Smooth muscle cell (in vitro differentiated cells): ENCODE data around the gene SELENON. TPM values are rescaled to one million over a fixed set of nuclear protein-coding genes. Genes with fewer than 3 reads are reported as not detected.

Experiments used
- DNase-seq: peaks from one replicate; lab custom pipeline; 2025; ENCODE audit not compliant: unreplicated experiment; lab: John Stamatoyannopoulos, UW
- H2AFZ ChIP-seq: fragments of 200-600 bp; sonication (generic); 2 replicates; pipeline ENCODE4 v1.6.0; 2016; ENCODE audit warnings: antibody characterized with exemption, low read depth, mild to moderate bottlenecking
- H3F3A ChIP-seq: fragments of 200-600 bp; sonication (generic); 2 replicates; pipeline ENCODE4 v1.6.0; 2017; ENCODE audit warnings: antibody characterized with exemption, low read depth
- H3K27ac ChIP-seq: fragments of 200-600 bp; sonication (generic); 2 replicates; pipeline ENCODE4 v1.5.1; 2016; ENCODE audit warnings: low read depth, mild to moderate bottlenecking
- H3K27me3 ChIP-seq: fragments of 200-600 bp; sonication (generic); 2 replicates; pipeline ENCODE4 v1.6.1; 2016; ENCODE audit warnings: low read depth, mild to moderate bottlenecking
- H3K36me3 ChIP-seq: fragments of 200-600 bp; sonication (generic); 2 replicates; pipeline ENCODE4 v1.5.1; 2016; ENCODE audit warnings: low read depth
- H3K4me1 ChIP-seq: fragments of 200-600 bp; sonication (generic); 2 replicates; pipeline ENCODE4 v1.5.1; 2016; ENCODE audit warnings: low read depth
- H3K4me2 ChIP-seq: fragments of 200-600 bp; sonication (generic); 2 replicates; pipeline ENCODE4 v1.6.0; 2016; ENCODE audit warnings: mild to moderate bottlenecking
- H3K4me3 ChIP-seq: fragments of 200-600 bp; sonication (generic); 2 replicates; pipeline ENCODE4 v1.5.1; 2016; ENCODE audit warnings: mild to moderate bottlenecking
- H3K79me2 ChIP-seq: fragments of 200-600 bp; sonication (generic); 2 replicates; pipeline ENCODE4 v1.6.0; 2016; ENCODE audit warnings: low read depth, mild to moderate bottlenecking
- H3K9ac ChIP-seq: fragments of 200-600 bp; sonication (generic); 2 replicates; pipeline ENCODE4 v1.6.0; 2016; ENCODE audit warnings: low read depth
- H3K9me3 ChIP-seq: fragments of 200-600 bp; sonication (generic); replicated peaks from 2 replicates; pipeline ENCODE4 v1.5.1; 2016; ENCODE audit warnings: low read depth
- H4K20me1 ChIP-seq: fragments of 200-600 bp; sonication (generic); 2 replicates; pipeline ENCODE4 v1.6.0; 2016; ENCODE audit warnings: low read depth
- WGBS: methylation state at CpG from one replicate; pipeline ENCODE4 v1.1.7; 2016; ENCODE audit warnings: low lambda C conversion rate; 5-methylcytosine and 5-hydroxymethylcytosine counted together
- polyA plus RNA-seq: library from polyadenylated mRNA; unstranded; fragments of >200 nt; fragmentation: Nextera tagmentation; extraction: Ambion mirVana; gene quantifications from 2 replicates; pipeline ENCODE4 v1.2.1, GENCODE V29; 2016
- total RNA-seq: library from RNA; depleted of rRNA; stranded (reverse); fragments of >200 nt; gene quantifications from 2 replicates; pipeline ENCODE4 v1.2.3, GENCODE V29; 2014
- TF ChIP-seq, protein P1 (sequence below): fragments of 200-600 bp; sonication (generic); IDR thresholded peaks from 2 replicates; pipeline ENCODE4 v1.5.1; 2017; ENCODE audit warnings: borderline replicate concordance, mild to moderate bottlenecking, antibody characterized with exemption; ENCODE audit not compliant: insufficient read depth, poor library complexity, severe bottlenecking

The SELENON gene
- total and polyA plus RNA-seq, 2 experiments from 2014 or later = 32.6 to 62.9 TPM

DNA sequence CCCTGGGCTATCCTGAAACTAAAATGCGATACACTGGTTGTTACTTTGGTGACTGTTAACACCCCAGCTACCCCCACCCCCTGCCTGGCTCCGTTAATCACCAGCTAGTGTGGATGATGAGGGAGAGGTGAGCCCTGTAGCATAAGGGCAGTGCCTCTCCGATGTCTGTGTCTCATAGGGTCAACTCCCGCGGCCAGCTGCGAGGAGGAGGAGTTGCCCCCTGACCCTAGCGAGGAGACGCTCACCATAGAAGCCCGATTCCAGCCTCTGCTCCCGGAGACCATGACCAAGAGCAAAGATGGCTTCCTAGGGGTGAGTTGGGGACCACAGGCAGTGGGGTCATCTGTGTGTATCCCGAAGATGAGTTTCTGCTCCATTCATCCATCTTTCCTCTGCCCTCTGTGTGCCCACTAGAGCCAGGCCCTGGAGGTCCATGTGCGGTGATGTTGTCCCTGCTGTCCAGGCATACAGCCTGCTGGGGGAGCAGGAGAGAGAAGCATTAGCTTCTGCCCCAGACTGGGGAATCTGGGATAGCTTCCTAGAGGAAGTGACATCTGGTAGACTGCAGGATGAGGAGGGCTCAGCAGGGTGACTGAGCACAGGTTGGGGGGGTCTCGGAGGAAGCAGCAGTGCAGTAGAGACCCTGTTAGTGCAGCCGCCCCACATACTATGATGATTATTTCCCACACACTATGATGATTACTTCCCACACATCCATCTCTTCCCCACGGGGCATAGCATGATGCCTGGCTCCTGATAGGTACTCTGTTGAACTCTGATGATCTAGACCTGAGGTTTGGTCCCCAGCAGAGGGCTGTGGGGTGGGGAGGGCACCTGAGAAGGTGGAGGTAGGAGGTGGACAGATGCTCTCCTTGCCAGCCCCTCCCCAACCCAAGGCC, 5.2 kb downstream of the SELENON start:
- Histone ChIP-seq H3K4me3 (no peak overlapping the region), H3K27me3 (no peaks in the 10 kb centered on the region), H3K79me2 (peaks cover 13% of the 10 kb centered on the region), H3K9me3 (no peaks in the 10 kb centered on the region), H3K4me1 (peaks cover 5% of the 10 kb centered on the region), H3K4me2 (peak overlapping the region; percentile 2), H2AFZ (no peak overlapping the region), H3F3A (no peaks in the 10 kb centered on the region), H3K36me3 (no peaks in the 10 kb centered on the region), H4K20me1 (peaks cover 11% of the 10 kb centered on the region), H3K9ac (no peak overlapping the region), H3K27ac (no peak overlapping the region)
- no peak for DNase-seq
- TF ChIP-seq, protein P1, sequence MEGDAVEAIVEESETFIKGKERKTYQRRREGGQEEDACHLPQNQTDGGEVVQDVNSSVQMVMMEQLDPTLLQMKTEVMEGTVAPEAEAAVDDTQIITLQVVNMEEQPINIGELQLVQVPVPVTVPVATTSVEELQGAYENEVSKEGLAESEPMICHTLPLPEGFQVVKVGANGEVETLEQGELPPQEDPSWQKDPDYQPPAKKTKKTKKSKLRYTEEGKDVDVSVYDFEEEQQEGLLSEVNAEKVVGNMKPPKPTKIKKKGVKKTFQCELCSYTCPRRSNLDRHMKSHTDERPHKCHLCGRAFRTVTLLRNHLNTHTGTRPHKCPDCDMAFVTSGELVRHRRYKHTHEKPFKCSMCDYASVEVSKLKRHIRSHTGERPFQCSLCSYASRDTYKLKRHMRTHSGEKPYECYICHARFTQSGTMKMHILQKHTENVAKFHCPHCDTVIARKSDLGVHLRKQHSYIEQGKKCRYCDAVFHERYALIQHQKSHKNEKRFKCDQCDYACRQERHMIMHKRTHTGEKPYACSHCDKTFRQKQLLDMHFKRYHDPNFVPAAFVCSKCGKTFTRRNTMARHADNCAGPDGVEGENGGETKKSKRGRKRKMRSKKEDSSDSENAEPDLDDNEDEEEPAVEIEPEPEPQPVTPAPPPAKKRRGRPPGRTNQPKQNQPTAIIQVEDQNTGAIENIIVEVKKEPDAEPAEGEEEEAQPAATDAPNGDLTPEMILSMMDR = no peak
- 92% methylated on average over 15 of the region's 15 CpGs for WGBS

DNA sequence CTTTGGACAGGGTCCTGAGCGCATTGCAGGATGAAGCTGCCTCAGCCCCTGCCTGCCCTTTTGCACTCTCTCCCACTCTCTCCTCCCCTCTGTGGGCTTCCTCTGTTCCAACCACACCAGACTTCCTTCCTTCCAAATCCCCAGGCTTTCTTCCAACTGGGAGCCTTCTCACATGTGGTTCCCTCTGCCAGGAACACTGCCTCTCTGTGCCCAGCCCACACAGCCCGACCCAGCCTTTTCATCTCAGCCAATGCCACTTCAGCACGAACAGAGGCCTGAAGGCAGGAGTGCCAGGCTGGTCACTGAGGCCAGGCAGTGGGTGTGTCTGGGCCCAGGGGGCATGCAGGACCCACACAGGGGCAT, 5.9 kb downstream of the SELENON start:
- Histone ChIP-seq H3K4me2 (peak overlapping the region; percentile 2), H3K9ac (no peak overlapping the region), H3K9me3 (no peaks in the 10 kb centered on the region), H4K20me1 (peaks cover 16% of the 10 kb centered on the region), H3K4me3 (no peak overlapping the region), H3F3A (no peaks in the 10 kb centered on the region), H3K4me1 (peaks cover 2% of the 10 kb centered on the region), H2AFZ (no peak overlapping the region), H3K36me3 (no peaks in the 10 kb centered on the region), H3K27me3 (no peaks in the 10 kb centered on the region), H3K27ac (no peak overlapping the region), H3K79me2 (peaks cover 10% of the 10 kb centered on the region)
- WGBS = 62% methylated on average over 3 of the region's 3 CpGs
- TF ChIP-seq, protein P1 = no peak
- DNase-seq = no peak

DNA sequence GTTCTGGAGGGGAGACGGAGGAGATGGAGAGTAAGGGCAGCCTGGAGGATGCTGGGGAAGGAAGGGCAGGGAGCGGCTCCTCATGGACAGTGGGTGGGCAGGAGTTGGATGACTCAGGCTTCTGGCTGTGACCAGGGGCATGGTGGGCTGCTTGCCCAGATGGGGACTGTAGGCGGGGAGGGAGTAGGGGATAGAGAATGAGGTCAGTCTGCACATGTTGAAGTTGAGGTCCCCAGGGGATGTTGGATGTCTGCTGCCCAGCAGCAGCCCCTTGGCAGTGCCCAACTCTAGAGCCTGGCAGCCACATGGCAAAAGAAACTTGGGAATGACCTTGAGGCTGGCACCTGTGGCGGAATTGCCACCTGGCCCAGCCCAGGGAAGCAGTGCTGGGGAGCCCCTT, 6.4 kb downstream of the SELENON start:
- H3K4me3 ChIP-seq = no peak overlapping the region
- H3K27ac ChIP-seq = no peak overlapping the region
- H3K27me3 ChIP-seq = no peaks in the 10 kb centered on the region
- H3K9ac ChIP-seq = no peak overlapping the region
- H3K79me2 ChIP-seq = peaks cover 4% of the 10 kb centered on the region
- no peak for DNase-seq
- no peaks in the 10 kb centered on the region for H3K4me1 ChIP-seq
- no peaks in the 10 kb centered on the region for H3F3A ChIP-seq
- no peaks in the 10 kb centered on the region for H3K9me3 ChIP-seq
- H3K36me3 ChIP-seq = no peaks in the 10 kb centered on the region
- TF ChIP-seq, protein P1 = no peak
- H2AFZ ChIP-seq = no peak overlapping the region
- peaks cover 16% of the 10 kb centered on the region for H4K20me1 ChIP-seq
- peak overlapping the region; percentile 2 for H3K4me2 ChIP-seq
- 77% methylated on average over 4 of the region's 4 CpGs for WGBS
